Liver (tissue), 3 donors: Measurements from ENCODE around the gene MS4A1.

Source experiments
- ATF3 ChIP-seq: IDR thresholded peaks from 2 replicates; pipeline ENCODE4 v1.6.1; 2016; ENCODE audit warnings: antibody characterized with exemption
- GABPA ChIP-seq, 2 donors: IDR thresholded peaks in 1 of 2; conservative IDR thresholded peaks in 1 of 2; 2 replicates each; pipeline ENCODE4 v1.6.1; 2016; ENCODE audit warnings: antibody characterized with exemption in 2 of 2, mild to moderate bottlenecking in 1 of 2, moderate library complexity in 1 of 2
- MAX ChIP-seq: IDR thresholded peaks from 2 replicates; pipeline ENCODE4 v1.6.1; 2016; ENCODE audit warnings: antibody characterized with exemption
- RAD21 ChIP-seq, 2 donors: IDR thresholded peaks; 2 replicates each; pipeline ENCODE4 v1.6.1; 2016; ENCODE audit warnings: antibody characterized with exemption in 2 of 2, mild to moderate bottlenecking in 2 of 2
- ZBTB33 ChIP-seq: IDR thresholded peaks from 2 replicates; pipeline ENCODE4 v1.6.1; 2016; ENCODE audit warnings: antibody characterized with exemption
- TF ChIP-seq, protein P1 (sequence below): fragments of 150-350 bp; IDR thresholded peaks from 2 replicates; pipeline ENCODE4 v1.5.1; 2017; ENCODE audit warnings: improper control_type of control experiment, low read depth, low read length; ENCODE audit not compliant: missing input control
- TF ChIP-seq, protein P2 (sequence below): IDR thresholded peaks from 2 replicates; pipeline ENCODE4 v1.6.1; 2016; ENCODE audit warnings: antibody characterized with exemption, mild to moderate bottlenecking
- donor health status: healthy.
- donor health status: healthy.

GRCh38 chr11:60459345-60459744, 3.7 kb downstream of the MS4A1 start:
- TF ChIP-seq MAX (no peak), RAD21 (IDR thresholded peaks at IDR 0.05) (no peak), ATF3 (no peak), ZBTB33 (no peak), GABPA (IDR thresholded peaks at IDR 0.05 in 1 of 2, conservative IDR thresholded peaks at IDR 0.05 in 1 of 2) (no peak)
- TF ChIP-seq, protein P1, sequence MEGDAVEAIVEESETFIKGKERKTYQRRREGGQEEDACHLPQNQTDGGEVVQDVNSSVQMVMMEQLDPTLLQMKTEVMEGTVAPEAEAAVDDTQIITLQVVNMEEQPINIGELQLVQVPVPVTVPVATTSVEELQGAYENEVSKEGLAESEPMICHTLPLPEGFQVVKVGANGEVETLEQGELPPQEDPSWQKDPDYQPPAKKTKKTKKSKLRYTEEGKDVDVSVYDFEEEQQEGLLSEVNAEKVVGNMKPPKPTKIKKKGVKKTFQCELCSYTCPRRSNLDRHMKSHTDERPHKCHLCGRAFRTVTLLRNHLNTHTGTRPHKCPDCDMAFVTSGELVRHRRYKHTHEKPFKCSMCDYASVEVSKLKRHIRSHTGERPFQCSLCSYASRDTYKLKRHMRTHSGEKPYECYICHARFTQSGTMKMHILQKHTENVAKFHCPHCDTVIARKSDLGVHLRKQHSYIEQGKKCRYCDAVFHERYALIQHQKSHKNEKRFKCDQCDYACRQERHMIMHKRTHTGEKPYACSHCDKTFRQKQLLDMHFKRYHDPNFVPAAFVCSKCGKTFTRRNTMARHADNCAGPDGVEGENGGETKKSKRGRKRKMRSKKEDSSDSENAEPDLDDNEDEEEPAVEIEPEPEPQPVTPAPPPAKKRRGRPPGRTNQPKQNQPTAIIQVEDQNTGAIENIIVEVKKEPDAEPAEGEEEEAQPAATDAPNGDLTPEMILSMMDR: no peak
- TF ChIP-seq, protein P2, sequence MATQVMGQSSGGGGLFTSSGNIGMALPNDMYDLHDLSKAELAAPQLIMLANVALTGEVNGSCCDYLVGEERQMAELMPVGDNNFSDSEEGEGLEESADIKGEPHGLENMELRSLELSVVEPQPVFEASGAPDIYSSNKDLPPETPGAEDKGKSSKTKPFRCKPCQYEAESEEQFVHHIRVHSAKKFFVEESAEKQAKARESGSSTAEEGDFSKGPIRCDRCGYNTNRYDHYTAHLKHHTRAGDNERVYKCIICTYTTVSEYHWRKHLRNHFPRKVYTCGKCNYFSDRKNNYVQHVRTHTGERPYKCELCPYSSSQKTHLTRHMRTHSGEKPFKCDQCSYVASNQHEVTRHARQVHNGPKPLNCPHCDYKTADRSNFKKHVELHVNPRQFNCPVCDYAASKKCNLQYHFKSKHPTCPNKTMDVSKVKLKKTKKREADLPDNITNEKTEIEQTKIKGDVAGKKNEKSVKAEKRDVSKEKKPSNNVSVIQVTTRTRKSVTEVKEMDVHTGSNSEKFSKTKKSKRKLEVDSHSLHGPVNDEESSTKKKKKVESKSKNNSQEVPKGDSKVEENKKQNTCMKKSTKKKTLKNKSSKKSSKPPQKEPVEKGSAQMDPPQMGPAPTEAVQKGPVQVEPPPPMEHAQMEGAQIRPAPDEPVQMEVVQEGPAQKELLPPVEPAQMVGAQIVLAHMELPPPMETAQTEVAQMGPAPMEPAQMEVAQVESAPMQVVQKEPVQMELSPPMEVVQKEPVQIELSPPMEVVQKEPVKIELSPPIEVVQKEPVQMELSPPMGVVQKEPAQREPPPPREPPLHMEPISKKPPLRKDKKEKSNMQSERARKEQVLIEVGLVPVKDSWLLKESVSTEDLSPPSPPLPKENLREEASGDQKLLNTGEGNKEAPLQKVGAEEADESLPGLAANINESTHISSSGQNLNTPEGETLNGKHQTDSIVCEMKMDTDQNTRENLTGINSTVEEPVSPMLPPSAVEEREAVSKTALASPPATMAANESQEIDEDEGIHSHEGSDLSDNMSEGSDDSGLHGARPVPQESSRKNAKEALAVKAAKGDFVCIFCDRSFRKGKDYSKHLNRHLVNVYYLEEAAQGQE: no peak
